ENCODE measurements around the gene GHR.

The GHR gene

GRCh38 chr5:42467981-42468524, 44.8 kb downstream of the GHR start:
- ChIA-PET POLR2A (no interaction called here), CTCF (interaction anchor here (0.8 kb wide), 1 partner anchor 14 kb away, joined by 3 read pairs; no protein-coding TSS in a partner anchor)
- H3K36me3 ChIP-seq (ENCODE audit: control insufficient read depth in 2 of 2, insufficient read depth in 1 of 2, low read length in 2 of 2): no peaks in the 10 kb centered on the region
- H3K4me1 ChIP-seq (ENCODE audit: control insufficient read depth, insufficient read depth, low read length): no peaks in the 10 kb centered on the region
- H3K4me3 ChIP-seq (ENCODE audit: low read depth, low read length): no peak overlapping the region
- H3K27ac ChIP-seq (ENCODE audit: extremely low read depth, low read depth, low read length): no peak overlapping the region
- no peaks in the 10 kb centered on the region for H3K9me3 ChIP-seq (ENCODE audit: control insufficient read depth, insufficient read depth, low read depth, low read length)
- TF ChIP-seq ZNF24 (tag by site-specific recombination; IDR thresholded peaks at IDR 0.05) (no peak), OVOL3 (tag by site-specific recombination; IDR thresholded peaks at IDR 0.05) (no peak), IKZF3 (tag by site-specific recombination; IDR thresholded peaks at IDR 0.05) (no peak)

GRCh38 chr5:42483472-42484154, 60.4 kb downstream of the GHR start:
- POLR2A ChIA-PET: interaction anchor here (0.7 kb wide), 1 partner anchor 39 kb away, joined by 3 read pairs; no protein-coding TSS in a partner anchor
- Histone ChIP-seq H3K4me3 (ENCODE audit: low read depth, low read length) (no peak overlapping the region), H3K27ac (ENCODE audit: extremely low read depth, low read depth, low read length) (no peak overlapping the region), H3K36me3 (ENCODE audit: control insufficient read depth in 2 of 2, insufficient read depth in 1 of 2, low read length in 2 of 2) (no peaks in the 10 kb centered on the region), H3K9me3 (ENCODE audit: control insufficient read depth, insufficient read depth, low read depth, low read length) (no peaks in the 10 kb centered on the region), H3K4me1 (ENCODE audit: control insufficient read depth, insufficient read depth, low read length) (no peaks in the 10 kb centered on the region)
- no peak for TF ChIP-seq ZNF621 (tag by site-specific recombination; IDR thresholded peaks at IDR 0.05)
- no peak for TF ChIP-seq ZNF423 (tag by site-specific recombination; IDR thresholded peaks at IDR 0.05)
- no peak for TF ChIP-seq ZBTB10 (tag by site-specific recombination; IDR thresholded peaks at IDR 0.05)
- TF ChIP-seq PATZ1 (tag by site-specific recombination; IDR thresholded peaks at IDR 0.05): no peak
- TF ChIP-seq ZNF768 (tag by site-specific recombination; IDR thresholded peaks at IDR 0.05): no peak
- TF ChIP-seq ZNF394 (tag by site-specific recombination; IDR thresholded peaks at IDR 0.05; ENCODE audit: borderline replicate concordance): no peak
- TF ChIP-seq BCL11B (tag by site-specific recombination; IDR thresholded peaks at IDR 0.05; ENCODE audit: low read depth): no peak
- TF ChIP-seq ZNF629 (tag by site-specific recombination; IDR thresholded peaks at IDR 0.05): no peak
- no peak for TF ChIP-seq ZNF324 (tag by site-specific recombination; IDR thresholded peaks at IDR 0.05)
- TF ChIP-seq ELK4 (IDR thresholded peaks at IDR 0.05; ENCODE audit: borderline replicate concordance, low read depth, low read length): no peak
- no peak for TF ChIP-seq TSHZ1 (tag by site-specific recombination; IDR thresholded peaks at IDR 0.05; ENCODE audit: borderline replicate concordance)
- no peak for TF ChIP-seq ZNF2 (tag by site-specific recombination; IDR thresholded peaks at IDR 0.05)
- TF ChIP-seq ZNF548 (tag by site-specific recombination; IDR thresholded peaks at IDR 0.05): no peak
- no peak for TF ChIP-seq ZNF48 (tag by site-specific recombination; IDR thresholded peaks at IDR 0.05)
- TF ChIP-seq HOXD13 (CRISPR knock-in tag; IDR thresholded peaks at IDR 0.05; ENCODE audit: borderline replicate concordance): no peak
- TF ChIP-seq ZBTB44 (tag by site-specific recombination; IDR thresholded peaks at IDR 0.05): no peak
- no peak for TF ChIP-seq ZNF830 (tag by site-specific recombination; IDR thresholded peaks at IDR 0.05; ENCODE audit: low read depth)
- CTCF ChIA-PET: no interaction called here
